PC-3 (cell line): ENCODE measurements around the gene SRRD. TPM values are rescaled to one million over a fixed set of nuclear protein-coding genes. Genes with fewer than 3 reads are reported as not detected.

ENCODE experiments used
- ATAC-seq: fragments of 200-7000 bp; cut with Tn5 transposase; 2 replicates; pipeline ENCODE4 v1.9.1; 2020; ENCODE audit warnings: mild to moderate bottlenecking, moderate library complexity
- BruUV-seq: library from RNA; stranded (reverse); fragments of 400-500 nt; replicated peaks from 2 replicates; lab custom pipeline; 2021; lab: Mats Ljungman, UMichigan
- CTCF ChIA-PET: fragments of 300-600 bp; sonication (Branson Sonifier 250); formaldehyde crosslinking; loops from one replicate; lab custom pipeline; 2022; ENCODE audit warnings: antibody characterized with exemption; lab: Charles Lee
- POLR2A ChIA-PET: fragments of 300-600 bp; sonication (Branson Sonifier 250); formaldehyde crosslinking; loops from one replicate; lab custom pipeline; 2022; ENCODE audit warnings: antibody characterized with exemption; ENCODE audit not compliant: unreplicated experiment; lab: Charles Lee
- DNase-seq: peaks from one replicate; pipeline ENCODE4 v3.0.0-alpha.2; 2015
- H2AFZ ChIP-seq: fragments of 300-600 bp; sonication (generic); 2 replicates; pipeline ENCODE4 v1.6.0; 2016; ENCODE audit warnings: antibody characterized with exemption, low read length
- H3F3A ChIP-seq: fragments of 300-600 bp; sonication (generic); one replicate; pipeline ENCODE4 v1.6.0; 2017; ENCODE audit warnings: antibody characterized with exemption, low read length, control low read depth, mild to moderate bottlenecking; ENCODE audit not compliant: unreplicated experiment
- H3K27ac ChIP-seq: fragments of 300-600 bp; sonication (generic); 2 replicates; pipeline ENCODE4 v1.5.1; 2016; ENCODE audit warnings: mild to moderate bottlenecking, low read length
- H3K27me3 ChIP-seq: fragments of 300-600 bp; sonication (generic); 2 replicates; pipeline ENCODE4 v1.6.1; 2016; ENCODE audit warnings: low read length, mixed read lengths
- H3K36me3 ChIP-seq: fragments of 300-600 bp; sonication (generic); 2 replicates; pipeline ENCODE4 v1.6.1; 2016; ENCODE audit warnings: low read depth, mixed run types, low read length, mixed read lengths
- H3K4me1 ChIP-seq: fragments of 300-600 bp; sonication (generic); 2 replicates; pipeline ENCODE4 v1.5.1; 2016; ENCODE audit warnings: low read length; ENCODE audit not compliant: insufficient read depth
- H3K4me2 ChIP-seq: fragments of 300-600 bp; sonication (generic); 2 replicates; pipeline ENCODE4 v1.6.0; 2016; ENCODE audit warnings: low read length
- H3K4me3 ChIP-seq: fragments of 300-600 bp; sonication (generic); 2 replicates; pipeline ENCODE4 v1.5.1; 2016; ENCODE audit warnings: mild to moderate bottlenecking, low read length, mixed read lengths
- H3K79me2 ChIP-seq: fragments of 300-600 bp; sonication (generic); 2 replicates; pipeline ENCODE4 v1.6.1; 2017; ENCODE audit warnings: low read length, mixed read lengths
- H3K9ac ChIP-seq: fragments of 300-600 bp; sonication (generic); 2 replicates; pipeline ENCODE4 v1.6.0; 2016; ENCODE audit warnings: mild to moderate bottlenecking, low read length
- H3K9me2 ChIP-seq: fragments of 300-600 bp; sonication (generic); replicated peaks from 2 replicates; pipeline ENCODE4 v1.6.1; 2016; ENCODE audit warnings: mixed run types, low read length, mixed read lengths
- H3K9me3 ChIP-seq: fragments of 300-600 bp; sonication (generic); 2 replicates; pipeline ENCODE4 v1.6.1; 2016; ENCODE audit warnings: low read length, mixed read lengths
- H4K20me1 ChIP-seq: fragments of 300-600 bp; sonication (generic); 2 replicates; pipeline ENCODE4 v1.6.1; 2016; ENCODE audit warnings: low read length, mixed read lengths
- CTCF ChIP-seq: fragments of 300-600 bp; sonication (generic); conservative IDR thresholded peaks from 2 replicates; pipeline ENCODE4 v1.5.1; 2017; ENCODE audit warnings: antibody characterized with exemption, low read depth, mild to moderate bottlenecking, low read length
- EZH2 ChIP-seq: fragments of 300-600 bp; sonication (generic); IDR thresholded peaks from one replicate; pipeline ENCODE4 v1.6.1; 2017; ENCODE audit warnings: antibody characterized with exemption, mild to moderate bottlenecking, low read length; ENCODE audit not compliant: unreplicated experiment
- EZH2phosphoT487 ChIP-seq: fragments of 300-600 bp; sonication (generic); IDR thresholded peaks from 2 replicates; pipeline ENCODE4 v1.6.1; 2018; ENCODE audit warnings: mild to moderate bottlenecking, antibody characterized with exemption, low read length, borderline replicate concordance
- intact Hi-C: fragments of 100-400 bp; cut with micrococcal nuclease; formaldehyde crosslinking; loops from 2 replicates; pipeline ENCODE4 v1.9.0; 2023
- total RNA-seq: library from RNA; depleted of rRNA; stranded (reverse); fragments of >200 nt; gene quantifications from 2 replicates; pipeline ENCODE4 v1.2.3, GENCODE V29; 2014

SRRD gene
- total RNA-seq, 1 experiment from 2014 or later = 17.6 TPM

DNA sequence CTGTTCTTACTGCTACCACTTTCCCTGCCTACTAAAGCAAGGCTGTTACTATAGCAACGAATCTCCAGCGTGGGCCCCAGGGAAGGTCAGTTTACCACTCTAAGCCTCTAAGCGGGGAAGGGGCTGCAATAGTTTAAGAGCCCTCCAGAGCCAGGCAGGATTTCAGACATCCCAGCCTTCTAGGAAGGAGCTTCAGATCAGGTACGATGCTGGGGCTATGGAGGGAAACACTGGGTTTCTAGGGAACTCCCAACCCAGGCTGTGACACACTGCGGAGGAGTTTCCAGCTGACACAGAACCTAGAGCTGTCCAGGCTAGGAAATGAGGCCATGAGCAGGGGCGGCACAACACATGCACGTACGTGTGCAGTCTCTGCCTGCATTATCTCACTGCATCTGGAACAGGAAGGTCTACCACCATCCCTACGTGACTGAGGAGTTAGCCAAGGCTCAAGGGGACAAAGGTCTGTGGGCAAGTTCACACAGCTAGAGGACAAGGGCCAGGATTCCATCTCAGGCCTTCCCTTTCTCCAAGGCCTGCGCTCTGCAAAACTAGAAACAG, 20.5 kb upstream of the SRRD start:
- no TSS peak for BruUV-seq
- CTCF ChIA-PET = no interaction called here

GRCh38 chr22:26463688-26464087, 20.0 kb upstream of the SRRD start:
- POLR2A ChIA-PET = no interaction called here
- CTCF ChIA-PET = no interaction called here
- H3K36me3 ChIP-seq = peaks cover 2% of the 10 kb centered on the region; the same call in 1 of the 2 replicates
- no peak overlapping the region for H3K9ac ChIP-seq
- H3K79me2 ChIP-seq = no peaks in the 10 kb centered on the region
- H3K27me3 ChIP-seq = no peaks in the 10 kb centered on the region
- H3F3A ChIP-seq = no peaks in the 10 kb centered on the region
- ATAC-seq (no peak), DNase-seq (no peak)
- H2AFZ ChIP-seq = no peak overlapping the region
- H3K9me2 ChIP-seq = no peaks in the 10 kb centered on the region
- no peaks in the 10 kb centered on the region for H4K20me1 ChIP-seq
- no TSS peak for BruUV-seq
- no peak for TF ChIP-seq EZH2
- TF ChIP-seq EZH2phosphoT487 = no peak
- TF ChIP-seq CTCF = no peak
- no peaks in the 10 kb centered on the region for H3K4me1 ChIP-seq
- intact Hi-C loops = no loop called here
- no peaks in the 10 kb centered on the region for H3K9me3 ChIP-seq
- H3K4me3 ChIP-seq = no peak overlapping the region
- no peak overlapping the region for H3K4me2 ChIP-seq
- H3K27ac ChIP-seq = no peak overlapping the region

More for the DNA sequence above, 20.5 kb upstream of the SRRD start:
- TF ChIP-seq EZH2phosphoT487 (no peak), EZH2 (no peak), CTCF (no peak)
- no peaks in the 10 kb centered on the region for H3K4me1 ChIP-seq
- DNase-seq (no peak), ATAC-seq (no peak)
- no peak overlapping the region for H3K4me3 ChIP-seq
- no peaks in the 10 kb centered on the region for H4K20me1 ChIP-seq
- no peak overlapping the region for H2AFZ ChIP-seq
- no peak overlapping the region for H3K27ac ChIP-seq
- no peak overlapping the region for H3K9ac ChIP-seq
- intact Hi-C loops = no loop called here
- peaks cover 2% of the 10 kb centered on the region; the same call in 1 of the 2 replicates for H3K36me3 ChIP-seq
- no peaks in the 10 kb centered on the region for H3K9me2 ChIP-seq
- H3K79me2 ChIP-seq = no peaks in the 10 kb centered on the region
- no peak overlapping the region for H3K4me2 ChIP-seq
- POLR2A ChIA-PET = no interaction called here
- H3K27me3 ChIP-seq = no peaks in the 10 kb centered on the region
- H3F3A ChIP-seq = no peaks in the 10 kb centered on the region
- H3K9me3 ChIP-seq = no peaks in the 10 kb centered on the region

- no peak overlapping the region for H3K9ac ChIP-seq
- peaks cover 2% of the 10 kb centered on the region; the same call in 1 of the 2 replicates for H3K36me3 ChIP-seq
- H3K9me2 ChIP-seq = no peaks in the 10 kb centered on the region
- intact Hi-C loops = no loop called here
- BruUV-seq = no TSS peak
- H2AFZ ChIP-seq = no peak overlapping the region
- no peak for TF ChIP-seq EZH2phosphoT487
- no peak for TF ChIP-seq EZH2
- TF ChIP-seq CTCF = no peak
- no peak overlapping the region for H3K4me3 ChIP-seq
- ATAC-seq = no peak
- no peak overlapping the region for H3K4me2 ChIP-seq
- no peak overlapping the region for H3K27ac ChIP-seq
- H4K20me1 ChIP-seq = no peaks in the 10 kb centered on the region
- H3K79me2 ChIP-seq = no peaks in the 10 kb centered on the region
- DNase-seq = no peak
- POLR2A ChIA-PET = no interaction called here
- H3K4me1 ChIP-seq = no peaks in the 10 kb centered on the region
- no peaks in the 10 kb centered on the region for H3K9me3 ChIP-seq
- no peaks in the 10 kb centered on the region for H3K27me3 ChIP-seq
- CTCF ChIA-PET = no interaction called here
- no peaks in the 10 kb centered on the region for H3F3A ChIP-seq
Observed at GRCh38 chr22:26464312-26464711, 19.4 kb upstream of the SRRD start.
